GM18907 (cell line): Measurements from ENCODE around the gene ERVH48-1.
"Not testable (repeated sequence)": the region's sequence is repeated elsewhere in the genome, so short reads cannot be mapped to it uniquely, and the experiment has no call there.

Experiments
- ATAC-seq: cut with Tn5 transposase; IDR thresholded peaks from one replicate; pipeline ENCODE4 v1.9.1; 2021; ENCODE audit warnings: mild to moderate bottlenecking, moderate library complexity; ENCODE audit not compliant: unreplicated experiment

The ERVH48-1 gene

GRCh38 chr21:42908484-42908883 lies 16.9 kb downstream of the ERVH48-1 start:
- ATAC-seq, result not testable (repeated sequence)

GRCh38 chr21:42906233-42906632 lies 19.2 kb downstream of the ERVH48-1 start:
- ATAC-seq, result no peak

- no peak for ATAC-seq
Measured at GRCh38 chr21:42905195-42905594, 20.2 kb downstream of the ERVH48-1 start.

GRCh38 chr21:42903817-42904216 lies 21.6 kb downstream of the ERVH48-1 start:
- ATAC-seq, result no peak

GRCh38 chr21:42900446-42900845 lies 25.0 kb downstream of the ERVH48-1 start:
- no peak for ATAC-seq

- peak; percentile 89 for ATAC-seq
Measured at GRCh38 chr21:42892931-42893755, 32.3 kb downstream of the ERVH48-1 start, which contains the start of gene NDUFV3. NDUFV3 (plus strand) TSS chr21:42893309; CDS start chr21:42893334, 25 bp downstream.

GRCh38 chr21:42892582-42892930 lies 32.9 kb downstream of the ERVH48-1 start:
- no peak for ATAC-seq

- no peak for ATAC-seq
Measured at GRCh38 chr21:42887326-42887725, 38.1 kb downstream of the ERVH48-1 start.

GRCh38 chr21:42883921-42884320 lies 41.5 kb downstream of the ERVH48-1 start:
- no peak for ATAC-seq

GRCh38 chr21:42880352-42880751 lies 45.1 kb downstream of the ERVH48-1 start:
- ATAC-seq, result no peak

- peak; percentile 89 for ATAC-seq
Measured at GRCh38 chr21:42878993-42879787, 46.2 kb downstream of the ERVH48-1 start, which contains the start of gene WDR4. WDR4 (minus strand) TSS chr21:42879539; CDS start chr21:42879495, 44 bp downstream.

- ATAC-seq, result peak; percentile 28
Measured at GRCh38 chr21:42878678-42878992, 46.8 kb downstream of the ERVH48-1 start.

- not testable (repeated sequence) for ATAC-seq
Measured at GRCh38 chr21:42875811-42876210, 49.6 kb downstream of the ERVH48-1 start.

GRCh38 chr21:42873096-42873495 lies 52.3 kb downstream of the ERVH48-1 start:
- no peak for ATAC-seq

GRCh38 chr21:42868196-42868595 lies 57.2 kb downstream of the ERVH48-1 start:
- no peak for ATAC-seq
